SK-N-MC (cell line): ENCODE measurements around the gene SDK1.

Experiments used
- EZH2 ChIP-seq: fragments of 200-600 bp; sonication (generic); IDR thresholded peaks from one replicate; pipeline ENCODE4 v1.6.1; 2017; ENCODE audit warnings: antibody characterized with exemption
- POLR2AphosphoS5 ChIP-seq: IDR thresholded peaks from 2 replicates; pipeline ENCODE4 v1.6.1; 2012; ENCODE audit warnings: mild to moderate bottlenecking, low read depth, low read length, borderline replicate concordance

DNA sequence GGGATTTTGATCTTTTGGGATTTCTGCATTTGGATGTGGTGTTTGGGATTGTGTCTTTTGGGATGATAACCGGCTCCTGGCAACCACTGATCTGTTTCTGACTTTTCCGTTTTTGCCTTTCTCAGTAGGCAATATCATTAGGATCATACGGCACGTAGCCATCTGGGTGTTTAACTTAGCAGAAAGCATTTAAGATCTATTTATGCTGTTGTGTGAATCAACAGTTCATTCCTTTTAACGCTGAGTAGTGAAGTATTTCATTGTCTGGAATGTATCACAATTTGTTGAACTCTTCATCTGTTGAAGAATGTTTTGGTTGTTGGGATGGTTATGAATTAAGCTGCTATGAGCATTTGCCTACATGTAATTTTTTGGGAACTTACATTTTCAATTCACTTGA lies 459.6 kb downstream of the SDK1 start:
- TF ChIP-seq EZH2 (no peak), POLR2AphosphoS5 (no peak)
